ENCODE results near the gene COX7B2. TPM values are rescaled to one million over a fixed set of nuclear protein-coding genes. Genes with fewer than 3 reads are reported as not detected.

Gene COX7B2
- total RNA-seq, 4 donors from 2014 or later = not detected

GRCh38 chr4:46850026-46850425 lies 59.0 kb downstream of the COX7B2 start:
- no peak overlapping the region for H3K27ac ChIP-seq
- no peaks in the 10 kb centered on the region for H3K36me3 ChIP-seq
- no peak overlapping the region for H3K4me3 ChIP-seq
- DNase-seq (ENCODE audit: low spot score in 2 of 2) = no peak
- H3K27me3 ChIP-seq = no peaks in the 10 kb centered on the region
- 91 to 94% methylated on average over 1 of the region's 1 CpG for WGBS, 2 donors
- H3K4me1 ChIP-seq = no peaks in the 10 kb centered on the region
- H3K9me3 ChIP-seq = no peaks in the 10 kb centered on the region
- TF ChIP-seq EP300 (IDR thresholded peaks at IDR 0.05) = no peak
- TF ChIP-seq CTCF (IDR thresholded peaks at IDR 0.05) = no peak
- no peak for TF ChIP-seq POLR2A (IDR thresholded peaks at IDR 0.05)

- peaks cover 0 to 4% (median 0%) of the 10 kb centered on the region in 4 donors for H3K4me1 ChIP-seq
These were observed 64.6 kb downstream of the COX7B2 start for GRCh38 chr4:46844325-46844917.

GRCh38 chr4:46839128-46839527 lies 69.9 kb downstream of the COX7B2 start:
- WGBS, 2 donors = 45 to 55% methylated on average over 1 of the region's 1 CpG
- no peak for DNase-seq (ENCODE audit: low spot score in 2 of 2)
- Histone ChIP-seq H3K9me3 (no peaks in the 10 kb centered on the region), H3K4me1 (peaks cover 0 to 2% (median 0%) of the 10 kb centered on the region in 4 donors), H3K36me3 (no peaks in the 10 kb centered on the region), H3K4me3 (no peak overlapping the region), H3K27me3 (no peaks in the 10 kb centered on the region), H3K27ac (no peak overlapping the region)
- TF ChIP-seq EP300 (IDR thresholded peaks at IDR 0.05) = no peak
- TF ChIP-seq CTCF (IDR thresholded peaks at IDR 0.05) = no peak
- no peak for TF ChIP-seq POLR2A (IDR thresholded peaks at IDR 0.05)

More at GRCh38 chr4:46844325-46844917, 64.6 kb downstream of the COX7B2 start:
- TF ChIP-seq CTCF (IDR thresholded peaks at IDR 0.05) (peak; percentile 40 to 70 (median 60)), EP300 (IDR thresholded peaks at IDR 0.05) (no peak), POLR2A (IDR thresholded peaks at IDR 0.05) (no peak)
- Histone ChIP-seq H3K9me3 (no peaks in the 10 kb centered on the region), H3K27ac (no peak overlapping the region), H3K4me3 (no peak overlapping the region), H3K36me3 (no peaks in the 10 kb centered on the region), H3K27me3 (no peaks in the 10 kb centered on the region)
- DNase-seq (ENCODE audit: low spot score in 2 of 2) = peak in 1 of 2 donors; percentile 82
- 8 to 9% methylated on average over 8 of the region's 8 CpGs for WGBS, 2 donors

GRCh38 chr4:46837639-46838038 lies 71.4 kb downstream of the COX7B2 start:
- Histone ChIP-seq H3K27ac (no peak overlapping the region), H3K9me3 (no peaks in the 10 kb centered on the region), H3K27me3 (no peaks in the 10 kb centered on the region), H3K36me3 (no peaks in the 10 kb centered on the region), H3K4me1 (no peaks in the 10 kb centered on the region), H3K4me3 (no peak overlapping the region)
- DNase-seq (ENCODE audit: low spot score in 2 of 2) = no peak
- TF ChIP-seq POLR2A (IDR thresholded peaks at IDR 0.05) (no peak), CTCF (IDR thresholded peaks at IDR 0.05) (no peak), EP300 (IDR thresholded peaks at IDR 0.05) (no peak)
- 87 to 93% methylated on average over 2 of the region's 2 CpGs for WGBS, 2 donors

- no peaks in the 10 kb centered on the region for H3K27me3 ChIP-seq
- no peaks in the 10 kb centered on the region for H3K36me3 ChIP-seq
- no peaks in the 10 kb centered on the region for H3K4me1 ChIP-seq
- no peak overlapping the region for H3K27ac ChIP-seq
- no peak overlapping the region for H3K4me3 ChIP-seq
- 85 to 95% methylated on average over 4 of the region's 4 CpGs for WGBS, 2 donors
- TF ChIP-seq POLR2A (IDR thresholded peaks at IDR 0.05) (no peak), CTCF (IDR thresholded peaks at IDR 0.05) (no peak)
- DNase-seq (ENCODE audit: low spot score in 2 of 2) = no peak
- no peaks in the 10 kb centered on the region for H3K9me3 ChIP-seq
These were observed 72.5 kb downstream of the COX7B2 start for GRCh38 chr4:46836584-46836983.

All from tibial nerve (tissue), 4 donors.